Cardiac fibroblast (primary cell): ENCODE data around the gene SETDB2.

ENCODE experiments used
- DNase-seq, 2 donors: peaks; one replicate each; pipeline versions ENCODE4 v3.0.0 to v3.0.0-alpha.2; 2010; ENCODE audit warnings: low read depth in 2 of 2
- H3K4me3 ChIP-seq, 2 donors: replicated peaks in 1 of 2; 1 replicate in 1 of 2; 2 replicates in 1 of 2; pipeline ENCODE4 v1.5.1; 2011; ENCODE audit warnings: low read depth in 2 of 2, low read length in 2 of 2, mild to moderate bottlenecking in 2 of 2, moderate library complexity in 1 of 2
- TF ChIP-seq, protein P1 (sequence below): IDR thresholded peaks from one replicate; pipeline ENCODE4 v1.5.1; 2011; ENCODE audit warnings: low read depth, mild to moderate bottlenecking, low read length, inconsistent platforms

The SETDB2 gene

DNA sequence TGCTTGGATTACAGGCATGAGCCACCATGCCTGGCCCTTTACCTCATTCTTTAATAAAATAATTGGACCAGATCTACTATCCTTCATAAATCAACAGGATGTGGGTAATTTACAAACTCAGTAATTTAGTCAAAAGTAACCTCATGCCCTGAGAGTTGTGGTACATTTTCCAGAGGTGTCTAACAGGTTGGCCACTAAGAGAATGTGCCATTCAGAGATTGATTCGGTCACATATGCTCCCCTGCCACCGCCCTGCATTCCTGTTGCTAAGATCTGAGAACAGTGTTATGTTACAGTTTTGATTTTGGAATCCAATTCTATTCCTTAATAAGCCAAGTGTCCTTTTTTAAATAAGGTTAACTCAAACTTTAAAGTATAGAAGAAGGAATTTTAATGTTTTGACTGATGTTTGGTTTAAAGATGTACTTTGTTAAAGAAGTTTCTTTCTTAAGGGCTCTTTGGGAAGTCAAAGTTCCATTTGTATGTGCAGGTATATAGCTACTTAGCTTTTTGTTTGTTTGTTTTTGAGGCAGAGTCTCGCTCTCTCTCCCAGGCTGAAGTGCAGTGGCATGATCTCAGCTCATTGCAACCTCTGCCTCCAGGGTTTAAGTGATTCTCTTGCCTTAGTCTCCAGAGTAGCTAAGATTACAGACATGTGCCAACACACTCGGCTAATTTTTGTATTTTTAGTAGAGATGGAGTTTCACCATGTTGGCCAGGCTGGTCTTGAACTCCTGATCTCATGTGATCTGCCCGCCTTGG lies 80.8 kb downstream of the SETDB2 start:
- H3K4me3 ChIP-seq = no peak overlapping the region
- no peak for DNase-seq
- TF ChIP-seq, protein P1, sequence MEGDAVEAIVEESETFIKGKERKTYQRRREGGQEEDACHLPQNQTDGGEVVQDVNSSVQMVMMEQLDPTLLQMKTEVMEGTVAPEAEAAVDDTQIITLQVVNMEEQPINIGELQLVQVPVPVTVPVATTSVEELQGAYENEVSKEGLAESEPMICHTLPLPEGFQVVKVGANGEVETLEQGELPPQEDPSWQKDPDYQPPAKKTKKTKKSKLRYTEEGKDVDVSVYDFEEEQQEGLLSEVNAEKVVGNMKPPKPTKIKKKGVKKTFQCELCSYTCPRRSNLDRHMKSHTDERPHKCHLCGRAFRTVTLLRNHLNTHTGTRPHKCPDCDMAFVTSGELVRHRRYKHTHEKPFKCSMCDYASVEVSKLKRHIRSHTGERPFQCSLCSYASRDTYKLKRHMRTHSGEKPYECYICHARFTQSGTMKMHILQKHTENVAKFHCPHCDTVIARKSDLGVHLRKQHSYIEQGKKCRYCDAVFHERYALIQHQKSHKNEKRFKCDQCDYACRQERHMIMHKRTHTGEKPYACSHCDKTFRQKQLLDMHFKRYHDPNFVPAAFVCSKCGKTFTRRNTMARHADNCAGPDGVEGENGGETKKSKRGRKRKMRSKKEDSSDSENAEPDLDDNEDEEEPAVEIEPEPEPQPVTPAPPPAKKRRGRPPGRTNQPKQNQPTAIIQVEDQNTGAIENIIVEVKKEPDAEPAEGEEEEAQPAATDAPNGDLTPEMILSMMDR = no peak

DNA sequence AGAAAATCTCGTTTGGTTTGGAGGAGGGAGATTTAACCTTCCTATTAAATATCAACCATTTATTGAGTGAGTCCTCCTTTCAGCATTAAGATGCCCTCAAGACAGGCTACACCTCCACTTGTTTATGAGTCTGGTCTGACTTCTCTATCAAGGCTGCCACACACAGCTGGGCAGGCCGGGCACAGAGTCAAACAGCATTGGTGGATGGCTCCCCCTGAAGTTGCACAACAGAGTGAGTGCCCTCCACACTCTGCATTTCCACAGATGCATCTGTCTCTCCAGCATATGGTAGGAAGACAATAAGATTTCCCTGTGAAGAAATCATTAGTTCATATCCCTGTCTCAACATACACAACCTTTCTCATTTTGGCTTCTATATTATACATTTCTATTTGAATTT lies 83.0 kb downstream of the SETDB2 start:
- TF ChIP-seq, protein P1 = no peak
- H3K4me3 ChIP-seq = no peak overlapping the region
- peak in 1 of 2 donors; percentile 3 for DNase-seq

DNA sequence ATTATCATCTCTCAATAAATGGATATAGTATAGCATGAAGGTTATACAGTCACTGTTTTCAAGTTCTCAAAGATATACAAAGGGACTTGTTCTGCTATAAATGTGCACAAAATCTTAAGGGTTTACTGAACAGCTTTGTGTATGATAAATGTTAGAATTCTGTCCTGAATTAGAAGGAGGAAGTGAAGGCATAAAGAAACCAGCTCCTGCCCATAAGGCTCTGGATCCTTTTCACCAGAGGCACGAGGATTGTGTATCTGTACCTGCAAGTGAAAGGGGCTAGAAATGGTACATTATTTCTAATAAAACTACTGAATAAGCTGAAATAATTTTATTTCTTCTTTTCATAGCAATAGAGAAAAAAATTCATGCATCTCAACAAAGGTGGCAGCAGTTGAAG lies 84.1 kb downstream of the SETDB2 start:
- no peak for DNase-seq
- TF ChIP-seq, protein P1 = no peak
- no peak overlapping the region for H3K4me3 ChIP-seq

DNA sequence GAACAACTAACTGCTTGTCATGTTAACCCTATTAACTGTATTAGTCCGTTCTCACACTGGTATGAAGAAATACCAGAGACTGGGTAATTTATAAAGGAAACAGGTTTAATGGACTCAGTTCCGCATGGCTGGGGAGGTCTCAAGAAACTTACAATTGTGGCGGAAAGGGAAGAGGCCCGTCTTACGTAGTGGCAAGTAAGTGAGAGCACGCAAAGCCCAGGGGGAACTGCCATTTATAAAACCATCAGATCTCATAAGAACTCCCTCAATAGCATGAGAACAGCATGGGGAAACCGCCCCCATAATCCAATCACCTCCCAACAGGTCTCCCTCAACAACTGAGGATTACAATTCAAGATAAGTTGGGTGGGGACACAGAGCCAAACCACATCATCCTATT lies 86.4 kb downstream of the SETDB2 start:
- H3K4me3 ChIP-seq = no peak overlapping the region
- TF ChIP-seq, protein P1 = no peak
- no peak for DNase-seq

DNA sequence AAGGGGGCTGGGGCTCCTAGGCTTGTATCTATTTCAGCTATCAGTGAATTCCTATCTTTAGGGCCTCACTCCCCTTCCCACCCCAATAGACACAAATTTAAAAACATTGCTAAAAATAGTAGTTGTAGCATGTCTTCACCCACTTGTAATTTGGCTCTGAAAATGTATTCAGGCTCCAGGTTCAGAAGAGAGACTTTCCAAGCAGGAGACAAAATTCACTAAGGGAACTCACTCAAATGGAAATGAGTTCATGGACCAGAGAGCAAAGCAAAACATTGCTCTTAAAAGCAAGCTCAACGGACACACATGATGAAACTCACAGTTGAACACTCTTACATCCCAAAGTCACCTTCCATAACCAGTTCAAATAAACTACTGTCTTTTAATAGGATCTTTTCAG lies 88.5 kb downstream of the SETDB2 start:
- DNase-seq = no peak
- H3K4me3 ChIP-seq = no peak overlapping the region
- TF ChIP-seq, protein P1 = no peak

DNA sequence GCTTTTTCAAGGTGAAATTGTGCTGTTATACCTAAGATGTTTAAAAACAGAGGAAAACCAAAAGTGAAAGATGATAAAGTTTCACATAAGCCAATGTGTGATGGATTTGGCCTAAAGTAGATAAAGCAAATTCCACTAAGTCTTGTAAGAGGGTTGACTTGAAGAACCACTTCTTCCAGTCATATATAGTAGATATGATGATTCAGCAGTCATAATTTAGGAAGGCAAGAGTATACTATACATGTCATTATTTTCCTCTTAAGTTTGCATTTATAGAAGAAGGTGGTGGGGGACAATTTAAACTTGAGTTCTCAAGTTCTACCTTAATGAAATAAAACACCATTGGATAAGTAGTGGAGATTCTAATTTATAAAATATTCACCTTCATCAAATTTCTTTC lies 88.9 kb downstream of the SETDB2 start:
- TF ChIP-seq, protein P1 = no peak
- H3K4me3 ChIP-seq = no peak overlapping the region
- DNase-seq = no peak

DNA sequence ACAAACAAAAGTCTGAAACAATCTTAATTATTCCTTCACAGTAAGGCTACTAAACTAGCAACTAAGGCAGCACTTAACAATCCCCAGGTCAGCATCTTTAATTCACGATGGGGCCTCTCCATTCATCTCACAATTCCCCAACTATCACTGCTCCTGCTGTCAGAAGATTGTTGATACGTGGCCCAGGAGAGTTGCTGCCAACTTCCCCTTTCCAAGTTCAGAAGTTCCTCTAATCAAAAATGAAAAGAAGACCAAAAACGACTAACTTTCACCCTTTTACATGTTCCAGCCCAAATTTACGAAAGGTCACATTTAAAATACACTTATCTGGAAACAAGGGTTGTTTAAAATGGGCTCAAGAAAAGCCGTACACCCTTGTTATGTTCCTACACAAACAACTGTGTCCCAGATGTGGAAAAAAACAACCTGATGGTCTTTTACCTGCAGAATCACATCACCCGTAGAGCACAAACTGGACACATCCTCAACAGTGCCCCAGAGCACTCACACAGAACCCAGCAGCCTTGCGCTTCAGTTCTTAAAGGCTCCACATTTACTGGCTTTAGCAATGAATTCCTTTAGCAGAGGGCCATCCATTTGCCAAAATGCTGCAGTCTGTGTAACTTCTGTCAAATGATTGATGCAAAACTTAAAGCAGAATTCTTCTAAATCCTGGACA lies 89.7 kb downstream of the SETDB2 start:
- TF ChIP-seq, protein P1 = no peak

More for the DNA sequence above, 89.7 kb downstream of the SETDB2 start:
- H3K4me3 ChIP-seq = no peak overlapping the region
- DNase-seq = no peak
